Inflammatory macrophage (primary cell): ENCODE data around the gene KPNB1.
A peak's percentile ranks its signal among the peaks of the same experiment; 100 is the strongest.

Experiments used
- DNase-seq, 2 donors: peaks; one replicate each; pipeline ENCODE4 v3.0.0-alpha.2; 2020 to 2022

Gene KPNB1

DNA sequence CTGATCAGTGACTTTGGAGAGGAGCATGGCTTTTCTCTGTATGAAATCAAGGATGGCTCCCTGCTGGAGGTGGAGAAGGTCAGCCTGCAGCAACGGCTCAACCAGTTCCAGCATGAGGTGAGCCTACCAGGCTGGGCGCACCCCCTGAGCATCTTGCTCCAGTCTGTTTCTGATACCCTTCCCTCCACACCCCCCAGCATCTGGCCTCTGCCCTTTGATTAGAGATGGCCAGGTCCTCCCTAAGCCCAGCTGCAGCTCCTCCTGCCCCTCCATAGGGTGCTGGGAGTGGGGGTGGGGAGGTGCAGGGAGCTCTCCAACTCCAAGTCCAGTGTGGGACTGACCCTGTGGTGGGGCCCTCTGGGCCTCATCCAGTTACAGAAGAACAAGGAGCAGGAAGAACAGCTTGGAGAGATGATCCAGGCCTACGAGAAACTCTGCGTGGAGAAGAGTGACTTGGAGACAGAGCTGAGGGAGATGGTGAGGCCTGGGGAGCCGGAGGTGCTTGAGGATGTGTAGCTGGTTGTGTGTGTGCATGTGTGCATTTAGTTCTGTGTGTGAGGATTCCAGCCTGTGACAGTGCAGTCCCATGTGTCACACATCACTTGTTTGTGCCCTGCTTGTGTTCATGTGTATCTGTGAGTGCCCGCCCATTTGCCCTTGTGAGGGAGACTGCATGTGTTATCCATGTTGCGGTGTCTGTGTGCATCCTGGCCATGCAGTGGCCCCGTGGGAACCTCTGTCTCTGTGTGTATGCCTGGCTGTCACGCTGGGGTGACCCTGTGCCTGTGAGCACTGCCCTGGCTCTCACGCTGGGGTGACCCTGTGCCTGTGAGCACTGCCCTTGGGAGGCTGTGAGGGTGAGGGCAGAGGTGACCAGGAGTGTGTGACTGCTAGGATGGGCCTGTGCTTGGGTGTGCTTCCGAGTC, 47.3 kb downstream of the KPNB1 start:
- DNase-seq, result no peak

DNA sequence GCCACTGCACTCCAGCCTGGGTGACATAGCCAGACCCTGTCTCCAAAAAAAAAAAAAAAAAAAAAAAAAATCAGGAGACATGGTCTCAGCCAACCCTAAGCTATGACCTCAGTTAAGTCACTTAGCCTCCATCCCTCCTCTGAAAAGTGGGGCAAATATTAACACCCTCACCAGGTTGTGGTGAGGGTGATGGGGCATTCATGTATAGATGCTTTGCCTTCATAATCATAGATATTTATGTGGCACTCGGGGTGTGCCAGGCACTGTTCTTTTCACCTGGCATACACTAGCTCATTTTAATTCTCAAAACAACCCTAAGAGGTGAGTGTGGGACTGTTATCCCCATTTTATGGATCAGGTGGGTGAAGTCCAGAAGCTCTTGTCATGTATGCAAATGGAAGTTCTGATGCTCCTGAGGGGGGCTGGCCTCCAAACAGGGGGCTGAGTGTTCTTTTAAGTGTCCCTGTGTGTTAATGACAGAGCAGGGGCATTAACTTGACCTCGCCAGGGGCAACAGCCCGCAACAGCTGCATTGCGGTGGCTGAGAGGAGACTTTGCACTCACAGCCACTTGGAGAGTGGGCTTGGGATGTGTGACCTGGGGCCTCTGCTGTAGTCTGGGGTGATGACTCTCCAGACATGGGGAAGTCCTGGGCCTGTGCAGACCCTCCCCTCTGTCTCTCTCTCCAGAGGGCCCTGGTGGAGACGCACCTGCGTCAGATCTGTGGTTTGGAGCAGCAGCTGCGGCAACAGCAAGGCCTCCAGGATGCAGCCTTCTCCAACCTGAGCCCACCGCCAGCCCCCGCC, 48.4 kb downstream of the KPNB1 start:
- DNase-seq, result no peak

DNA sequence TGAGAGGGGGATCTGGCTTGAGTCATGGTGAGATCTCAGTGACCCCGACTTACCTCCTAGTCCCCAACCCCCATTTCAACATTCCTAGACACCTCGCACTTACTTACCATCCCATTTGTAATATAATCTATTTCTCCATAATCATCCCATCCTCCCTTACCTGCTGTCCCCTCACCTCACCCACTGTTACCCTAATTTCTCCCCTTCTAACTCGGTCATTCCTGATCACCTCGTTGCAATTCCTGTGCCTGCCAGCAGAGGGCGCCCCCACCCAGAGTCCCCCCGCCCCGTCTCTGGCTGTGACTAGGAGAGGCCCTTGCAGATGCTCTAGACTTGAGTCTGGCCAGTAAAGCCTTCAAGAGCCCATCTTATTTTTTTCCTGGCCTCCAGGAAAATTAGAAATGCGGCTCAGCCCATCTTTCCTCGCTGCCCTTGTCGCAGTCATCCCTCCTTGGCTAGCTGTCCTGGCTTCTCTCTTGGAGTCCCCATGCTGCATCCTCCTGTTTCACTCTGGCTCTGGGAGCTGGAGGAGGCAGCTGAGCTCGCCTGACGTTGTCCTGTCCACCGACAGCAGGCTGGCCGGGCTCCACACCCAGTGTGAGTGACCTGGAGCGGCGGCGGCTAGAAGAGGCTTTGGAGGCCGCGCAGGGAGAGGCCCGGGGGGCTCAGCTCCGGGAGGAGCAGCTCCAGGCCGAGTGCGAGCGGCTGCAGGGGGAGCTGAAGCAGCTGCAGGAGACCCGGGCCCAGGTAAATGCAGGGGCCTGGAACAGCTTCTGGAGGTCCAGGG, 49.2 kb downstream of the KPNB1 start:
- DNase-seq, result peak; percentile 52 to 54

DNA sequence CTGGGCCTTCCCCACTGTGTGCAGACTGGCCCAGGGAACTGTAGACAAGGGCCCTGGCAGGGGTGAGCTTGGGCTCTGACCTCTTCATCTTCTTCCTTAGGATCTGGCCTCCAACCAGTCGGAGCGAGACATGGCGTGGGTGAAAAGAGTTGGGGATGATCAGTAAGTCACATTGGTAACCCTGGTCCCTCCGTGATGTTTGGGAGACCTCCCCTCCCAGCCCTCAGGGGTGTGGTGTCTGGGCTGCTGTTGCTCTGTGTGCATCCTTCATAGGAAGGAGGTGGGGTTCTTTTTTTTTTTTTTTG, 49.8 kb downstream of the KPNB1 start:
- no peak for DNase-seq

DNA sequence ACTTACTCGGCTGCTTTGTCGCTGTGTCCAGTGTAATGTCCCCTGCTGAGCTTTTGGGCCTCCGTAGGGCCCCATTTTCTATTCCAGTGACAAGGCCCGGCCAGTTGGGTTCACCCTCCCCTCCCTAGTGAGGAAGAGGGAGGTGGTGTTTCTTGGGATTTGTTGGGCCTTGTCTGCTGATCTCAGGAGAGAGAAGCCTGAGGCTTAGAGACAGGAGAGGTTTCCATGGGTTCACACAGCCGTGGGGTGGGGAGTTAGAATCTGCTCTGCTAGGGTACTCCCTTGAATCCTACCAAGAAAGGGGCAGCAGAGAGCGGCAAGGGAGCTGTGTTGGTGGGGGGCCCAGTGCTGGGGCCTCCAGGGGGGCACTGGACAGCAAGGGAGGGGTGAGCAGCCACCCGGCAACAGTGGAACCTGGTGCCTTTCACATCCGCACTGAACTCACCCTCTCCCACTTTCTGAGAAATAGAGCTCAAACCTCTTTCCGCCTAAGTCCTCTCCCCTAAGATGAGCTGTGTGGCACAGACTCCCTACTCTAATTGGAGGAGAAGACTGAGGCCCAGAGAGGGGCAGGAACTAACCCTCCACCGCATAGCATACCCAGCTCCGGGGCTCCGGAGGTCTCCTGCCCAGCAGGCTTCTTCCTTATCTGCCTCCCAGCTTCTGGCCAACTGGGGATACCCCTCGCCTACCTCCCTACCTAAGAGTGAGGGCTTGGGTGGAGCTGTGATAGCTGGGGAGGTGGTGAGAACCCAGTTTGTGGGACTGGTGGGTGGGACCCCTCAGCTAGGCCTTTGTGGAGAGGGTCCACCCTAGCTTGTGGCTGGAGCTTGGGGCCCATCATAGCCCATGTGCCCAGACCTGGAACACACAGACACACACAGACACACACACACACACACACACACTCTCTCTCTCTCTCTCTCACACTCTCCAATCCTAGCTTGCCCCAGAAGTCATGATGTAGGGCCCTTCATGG, 51.0 kb downstream of the KPNB1 start:
- DNase-seq, result no peak

DNA sequence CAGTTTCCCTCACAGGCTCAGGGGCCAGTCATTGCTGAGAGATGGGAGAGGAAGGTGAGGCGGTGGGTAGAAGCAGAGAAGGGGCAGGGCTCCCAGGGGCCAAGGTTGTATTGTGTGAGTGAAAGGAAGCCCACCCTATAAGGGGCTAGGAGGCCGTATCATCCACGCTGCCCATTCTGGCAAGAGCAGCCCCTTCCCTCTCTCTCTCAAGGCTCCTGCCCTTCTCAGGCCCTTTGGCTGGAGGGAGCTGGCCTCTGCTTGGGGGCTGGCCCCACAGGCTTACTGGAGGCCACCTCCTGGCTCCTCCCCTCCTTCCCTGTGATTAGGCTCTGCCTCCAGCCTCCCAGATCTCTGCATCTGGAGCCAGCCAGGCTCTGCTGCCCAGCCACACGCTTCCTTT, 51.9 kb downstream of the KPNB1 start:
- DNase-seq, result no peak

DNA sequence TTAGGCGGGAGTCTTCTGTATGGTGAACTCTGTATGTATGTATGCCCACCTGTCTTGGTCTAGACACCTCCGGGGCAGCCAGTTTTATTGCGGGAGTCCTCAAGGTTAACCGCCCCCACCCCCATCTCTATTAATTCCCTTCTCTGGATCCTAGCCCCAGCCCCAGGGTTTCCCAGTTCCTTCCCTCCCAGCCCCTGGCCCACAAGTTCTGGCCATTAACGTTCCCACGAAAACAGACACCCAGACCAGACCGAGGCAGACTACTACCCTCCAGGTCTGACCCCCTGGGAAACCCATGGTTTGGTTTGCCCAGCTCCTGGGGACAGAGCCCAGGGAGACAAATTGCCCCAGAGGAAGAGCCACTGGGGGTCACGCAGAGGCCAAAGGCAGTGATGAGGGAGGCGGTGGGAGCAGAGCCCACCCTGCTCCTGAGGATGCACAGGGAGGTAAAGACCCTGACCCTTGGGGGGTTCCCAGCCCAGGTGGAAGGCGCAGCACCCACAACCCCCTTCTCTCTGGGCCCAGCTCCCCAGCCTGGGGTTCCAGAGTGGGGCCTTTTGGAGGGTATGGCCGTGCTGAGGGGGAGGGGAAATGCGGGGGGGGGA, 52.8 kb downstream of the KPNB1 start:
- no peak for DNase-seq

DNA sequence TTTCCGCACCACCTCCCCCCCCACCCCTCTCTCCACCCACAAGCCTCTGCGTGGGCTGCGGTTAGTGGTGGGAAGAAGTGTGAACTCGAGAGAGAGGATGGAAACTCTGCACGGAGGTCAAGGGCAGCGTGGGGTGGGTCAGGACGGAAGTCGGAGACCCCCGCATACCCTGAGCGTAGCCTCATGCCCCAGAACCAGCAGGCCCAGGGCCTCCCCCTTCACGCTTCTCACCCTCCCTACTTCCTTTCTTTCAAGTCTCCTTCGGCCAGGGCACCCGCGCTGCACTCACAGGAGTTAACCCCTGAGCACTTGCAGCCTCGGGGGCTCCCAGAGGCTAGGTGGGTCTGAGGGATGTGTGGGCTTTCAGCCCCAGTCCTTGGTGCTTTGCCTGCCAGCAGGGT, 53.5 kb downstream of the KPNB1 start:
- peak in 1 of 2 donors; percentile 27 for DNase-seq

DNA sequence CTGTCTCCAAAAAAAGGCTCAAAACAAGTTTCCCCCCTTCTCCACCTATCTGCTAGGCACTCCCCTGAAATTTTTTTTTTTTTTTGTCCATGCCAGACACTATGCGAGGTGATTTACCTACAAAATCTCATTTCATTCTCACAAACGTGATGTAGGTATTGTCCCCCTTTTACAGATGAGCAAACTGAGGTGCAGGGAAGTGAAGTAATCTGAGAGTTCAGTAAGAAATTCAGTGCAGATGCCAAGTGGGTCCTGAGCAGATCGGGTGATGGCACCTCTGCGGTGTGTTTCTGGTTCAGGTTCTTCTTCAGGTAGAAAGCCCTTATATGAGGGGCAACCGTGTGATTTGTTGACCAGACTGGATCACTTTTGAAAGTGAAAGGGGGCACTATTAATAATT, 54.0 kb downstream of the KPNB1 start:
- DNase-seq, result no peak

DNA sequence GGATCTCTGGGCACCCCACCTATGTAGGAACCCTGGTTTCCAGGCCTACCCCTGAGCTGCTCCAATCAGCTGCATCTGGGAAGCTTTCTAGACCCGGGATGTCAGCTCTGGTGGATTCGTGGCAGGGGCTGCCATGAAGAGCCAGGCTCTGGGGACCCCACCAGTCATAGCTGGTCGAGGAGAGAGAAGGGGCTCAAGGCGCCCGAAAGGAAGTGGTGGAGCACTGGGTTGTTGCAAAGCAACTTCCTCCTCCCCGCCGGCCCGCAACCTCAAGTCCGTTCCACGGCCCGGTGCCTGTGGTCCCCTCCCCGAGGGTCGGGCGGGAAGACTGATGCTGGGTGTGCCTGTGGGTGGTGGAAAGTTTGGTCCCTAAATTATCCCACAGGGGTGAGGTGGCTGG, 54.4 kb downstream of the KPNB1 start:
- peak in 1 of 2 donors; percentile 32 for DNase-seq

DNA sequence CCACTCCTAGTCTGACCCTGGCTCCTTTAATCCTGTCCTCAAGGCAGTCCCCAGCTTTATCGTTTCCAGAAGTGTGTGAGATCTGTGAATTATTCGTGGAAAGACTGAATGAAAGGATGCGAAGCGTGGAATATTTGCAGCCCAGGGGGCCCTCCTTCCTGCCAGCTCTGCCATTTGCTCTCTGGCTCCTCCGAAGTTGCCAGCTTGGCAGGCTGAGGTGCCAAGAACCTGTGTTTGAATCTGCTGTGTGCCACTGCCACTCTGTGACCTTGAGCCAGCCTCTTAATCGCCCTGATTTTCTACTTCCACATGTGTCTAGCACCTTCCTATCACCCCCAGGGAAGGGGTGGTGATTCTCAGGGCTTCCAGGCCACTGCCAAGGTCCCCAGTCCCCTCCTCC, 55.0 kb downstream of the KPNB1 start:
- no peak for DNase-seq

DNA sequence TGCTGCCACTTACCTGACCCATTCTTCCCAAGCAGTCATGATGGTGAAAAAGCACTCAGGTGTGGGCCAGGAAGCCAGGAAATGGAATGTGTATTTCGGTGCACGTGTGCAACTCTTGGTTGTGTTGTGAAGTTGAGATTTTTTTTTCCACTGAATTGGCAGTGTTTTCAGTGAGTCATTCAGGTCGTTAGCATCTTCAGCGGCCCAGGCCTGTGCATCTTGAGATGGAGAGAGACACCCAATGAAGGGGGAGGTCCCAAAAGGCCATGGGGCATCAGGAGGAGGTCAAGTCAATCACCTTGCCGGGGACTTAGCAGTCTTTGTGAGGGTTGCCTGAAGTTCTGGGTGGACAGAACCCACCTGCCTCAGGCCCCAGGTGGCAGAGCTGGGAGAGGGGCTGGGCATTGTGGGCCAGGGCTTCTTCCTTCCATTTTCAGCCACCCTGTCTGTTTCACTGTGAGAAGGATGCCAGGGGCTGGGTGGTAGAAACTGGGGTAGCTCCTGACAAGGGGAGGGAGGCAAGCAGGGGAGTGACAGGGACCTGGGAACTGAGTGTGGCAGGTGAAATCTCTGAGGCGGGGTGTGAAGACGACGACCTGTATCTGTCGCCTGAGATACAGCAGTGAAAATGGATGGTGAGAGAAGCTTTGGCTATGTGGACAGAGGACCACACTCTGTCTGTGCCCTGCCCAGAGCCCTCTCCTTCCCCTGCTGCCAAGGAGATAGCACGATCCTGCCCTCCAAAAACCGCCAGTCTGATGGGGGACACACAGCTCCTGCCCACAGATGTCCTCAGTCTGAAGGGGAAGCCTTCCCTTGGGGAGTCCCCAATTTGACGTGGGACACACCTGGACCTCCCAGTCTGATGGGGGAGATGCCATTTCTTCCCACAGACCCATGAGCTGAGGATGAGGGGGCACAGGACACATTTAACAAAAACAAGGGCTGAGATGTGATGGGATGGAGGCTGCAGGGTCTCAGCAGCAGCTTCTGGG, 56.1 kb downstream of the KPNB1 start:
- DNase-seq, result no peak

DNA sequence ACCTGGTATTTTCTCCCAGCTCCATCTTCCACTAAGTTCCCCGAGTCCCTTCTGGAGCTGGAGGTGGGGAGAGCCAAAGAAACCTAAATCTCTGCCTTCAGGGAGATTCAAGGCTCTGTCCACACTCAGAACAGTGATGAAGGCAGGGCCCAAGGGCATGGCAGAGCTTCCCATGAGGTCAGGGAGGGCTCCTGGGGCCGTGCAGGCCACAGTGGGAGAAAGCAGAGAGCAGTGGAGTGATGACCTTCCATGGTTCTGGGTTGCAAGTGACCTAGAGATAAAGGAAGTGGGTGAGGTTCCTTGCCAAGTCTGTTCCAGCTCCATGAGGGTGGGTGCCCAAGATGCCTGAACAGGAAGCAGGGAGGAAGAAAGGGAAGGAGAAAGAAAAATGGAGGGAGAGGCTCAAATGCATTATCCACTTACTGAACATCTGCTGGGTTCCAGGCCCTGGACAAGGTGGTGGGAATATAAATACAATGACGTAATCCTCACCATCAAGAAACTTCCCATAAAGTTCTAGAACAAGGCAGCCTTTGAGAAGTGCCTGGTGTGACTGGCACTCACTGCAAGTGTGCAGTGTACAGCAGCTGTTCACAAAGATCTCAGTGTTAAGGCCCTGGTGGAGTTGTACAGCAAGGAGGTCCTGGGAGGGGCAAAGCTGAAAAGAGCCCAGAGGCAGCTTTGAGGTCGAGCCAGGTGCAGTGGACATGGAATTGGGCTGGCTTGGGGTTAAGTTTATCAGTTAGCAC, 57.5 kb downstream of the KPNB1 start:
- peak in 1 of 2 donors; percentile 40 for DNase-seq

DNA sequence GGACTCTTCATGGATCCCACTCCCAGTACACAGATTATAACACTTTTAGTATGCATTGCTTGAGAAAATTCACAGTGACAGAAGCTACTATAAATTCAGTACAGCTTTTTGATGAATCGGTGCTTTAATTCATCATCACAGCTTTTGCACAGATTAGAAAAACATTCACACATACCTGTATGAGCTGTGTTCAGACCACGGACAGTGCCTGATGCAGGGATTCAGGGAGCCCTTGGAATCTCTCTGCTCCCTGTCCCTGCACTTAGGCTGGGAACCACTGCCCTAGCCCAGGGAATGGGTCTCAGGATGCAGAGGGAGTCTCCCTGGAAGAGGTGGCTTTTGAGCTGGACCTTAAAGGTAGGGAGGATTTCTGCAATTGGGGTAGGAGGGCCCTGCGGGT, 58.2 kb downstream of the KPNB1 start:
- no peak for DNase-seq

DNA sequence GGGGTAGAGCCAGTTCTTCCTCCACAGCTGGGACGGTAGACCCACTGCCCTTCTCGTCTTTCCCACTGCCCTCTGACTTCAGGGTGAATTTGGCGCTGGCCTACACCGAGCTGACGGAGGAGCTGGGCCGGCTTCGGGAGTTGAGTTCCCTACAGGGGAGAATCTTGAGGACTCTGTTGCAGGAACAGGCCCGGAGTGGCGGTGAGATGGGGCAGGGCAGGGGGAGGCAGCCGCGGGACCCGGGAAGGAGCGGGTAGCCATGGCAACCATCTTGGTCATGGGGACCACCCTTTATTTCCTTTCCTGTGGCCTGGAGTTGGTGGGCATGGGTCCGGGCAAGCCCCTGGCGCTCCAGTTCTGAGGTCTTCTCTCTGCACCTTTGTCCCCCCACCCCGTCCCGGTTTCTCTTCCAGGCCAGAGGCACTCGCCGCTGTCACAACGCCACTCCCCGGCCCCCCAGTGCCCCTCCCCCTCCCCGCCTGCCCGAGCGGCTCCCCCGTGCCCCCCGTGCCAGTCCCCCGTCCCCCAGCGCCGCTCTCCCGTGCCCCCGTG, 58.7 kb downstream of the KPNB1 start:
- DNase-seq, result no peak

DNA sequence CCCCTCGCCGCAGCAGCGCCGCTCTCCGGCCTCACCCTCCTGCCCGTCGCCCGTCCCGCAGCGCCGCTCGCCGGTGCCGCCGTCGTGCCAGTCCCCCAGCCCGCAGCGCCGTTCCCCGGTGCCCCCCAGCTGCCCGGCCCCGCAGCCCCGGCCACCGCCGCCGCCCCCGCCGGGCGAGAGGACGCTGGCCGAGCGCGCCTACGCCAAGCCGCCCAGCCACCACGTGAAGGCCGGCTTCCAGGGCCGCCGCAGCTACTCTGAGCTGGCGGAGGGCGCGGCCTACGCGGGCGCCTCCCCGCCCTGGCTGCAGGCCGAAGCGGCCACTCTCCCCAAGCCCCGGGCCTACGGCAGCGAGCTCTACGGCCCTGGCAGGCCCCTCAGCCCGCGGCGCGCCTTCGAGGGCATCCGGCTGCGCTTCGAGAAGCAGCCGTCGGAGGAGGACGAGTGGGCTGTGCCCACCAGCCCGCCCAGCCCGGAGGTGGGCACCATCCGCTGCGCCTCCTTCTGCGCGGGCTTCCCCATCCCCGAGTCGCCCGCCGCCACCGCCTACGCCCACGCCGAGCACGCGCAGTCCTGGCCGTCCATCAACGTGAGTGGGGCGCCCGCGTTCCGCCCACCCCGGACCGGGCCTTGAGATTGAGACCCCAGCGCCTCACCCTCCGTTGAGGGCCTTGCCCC, 59.3 kb downstream of the KPNB1 start:
- no peak for DNase-seq

DNA sequence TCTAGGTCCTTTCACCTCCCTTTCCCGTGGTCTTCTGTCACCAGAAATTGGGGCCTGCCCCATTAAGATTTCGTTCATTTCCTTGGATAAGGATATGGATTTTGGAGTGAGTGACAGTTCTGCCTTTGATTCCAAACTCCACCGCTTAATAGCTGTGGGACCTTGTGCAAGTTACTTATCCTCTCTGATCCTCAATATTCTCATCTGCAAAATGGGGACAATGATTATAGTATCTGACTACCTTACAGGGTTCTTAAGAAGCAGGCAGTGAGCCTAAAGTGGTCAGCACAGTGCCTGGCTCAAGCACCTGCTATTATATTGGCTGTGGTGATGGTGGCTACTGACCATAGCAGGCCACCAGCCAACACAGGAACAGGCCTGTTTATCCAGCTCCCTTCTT, 59.9 kb downstream of the KPNB1 start:
- DNase-seq, result no peak

DNA sequence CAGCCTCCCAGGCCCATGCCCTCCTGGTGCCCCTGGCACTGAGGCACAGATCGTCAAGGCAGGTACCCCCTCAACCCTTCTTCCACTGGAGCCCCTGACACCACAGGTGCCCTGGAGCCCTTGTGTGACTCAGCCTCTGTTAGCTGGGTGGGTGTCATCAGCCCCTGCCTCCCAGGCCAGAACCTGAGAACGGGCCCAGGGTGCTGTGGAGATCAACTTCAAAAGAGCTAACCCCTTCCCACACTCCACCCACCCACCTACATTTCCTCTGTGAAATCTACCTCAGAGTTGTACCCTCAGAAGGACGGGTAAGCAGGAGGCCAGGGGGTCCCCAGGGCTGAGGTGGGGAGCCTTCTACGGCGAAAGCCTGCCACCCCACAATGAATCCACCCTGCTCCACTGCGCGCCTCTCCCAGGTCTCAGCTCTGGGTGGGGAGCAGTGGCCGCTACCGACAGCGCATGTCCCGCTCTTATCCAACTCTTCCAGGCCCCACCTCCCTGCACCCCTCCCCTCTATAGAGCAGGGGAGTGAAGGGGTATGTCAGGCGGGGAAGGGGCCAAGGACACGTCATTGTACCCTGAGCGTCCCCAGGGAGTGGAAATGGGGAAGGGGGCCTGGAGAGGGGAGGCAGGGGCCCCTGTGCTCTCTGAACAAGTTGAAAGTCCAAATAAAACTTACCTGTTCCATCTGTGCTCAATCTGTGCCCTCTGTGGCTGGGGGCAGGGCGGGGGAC, 61.8 kb downstream of the KPNB1 start:
- DNase-seq, result no peak
